ENCODE data around the gene NUP210. TPM values are rescaled to one million over a fixed set of nuclear protein-coding genes. Genes with fewer than 3 reads are reported as not detected.

NUP210 gene
- total RNA-seq, 1 donor from 2014 or later = 1.9 TPM

GRCh38 chr3:13275376-13276005, 144.6 kb downstream of the NUP210 start:
- DNase-seq (ENCODE audit: low spot score) = no peak

- DNase-seq (ENCODE audit: low spot score) = no peak
These were observed 145.4 kb downstream of the NUP210 start for GRCh38 chr3:13274551-13275332.

- DNase-seq (ENCODE audit: low spot score) = no peak
These were observed 146.0 kb downstream of the NUP210 start for GRCh38 chr3:13274125-13274524.

- no peak for DNase-seq (ENCODE audit: low spot score)
These were observed 146.5 kb downstream of the NUP210 start for GRCh38 chr3:13273604-13274105.

- no peak for DNase-seq (ENCODE audit: low spot score)
These were observed 147.1 kb downstream of the NUP210 start for GRCh38 chr3:13272831-13273603.

- DNase-seq (ENCODE audit: low spot score) = no peak
These were observed 150.3 kb downstream of the NUP210 start for GRCh38 chr3:13269711-13270378.

- no peak for DNase-seq (ENCODE audit: low spot score)
These were observed 151.1 kb downstream of the NUP210 start for GRCh38 chr3:13268961-13269441.

- DNase-seq (ENCODE audit: low spot score) = no peak
These were observed 152.0 kb downstream of the NUP210 start for GRCh38 chr3:13268120-13268519.

GRCh38 chr3:13266651-13267362, 153.3 kb downstream of the NUP210 start:
- DNase-seq (ENCODE audit: low spot score) = no peak

Other genes with a start within 250 kb of the NUP210 start
- 7.9 TPM for gene HDAC11, start 60.0 kb upstream of the NUP210 start, total RNA-seq (ENCODE audit: insufficient read depth, low replicate concordance)
- gene FBLN2, start 128.8 kb upstream of the NUP210 start, total RNA-seq (ENCODE audit: insufficient read depth, low replicate concordance) = 309 TPM

Measured in umbilical cord (tissue), 2 donors.